NCI-H2081 (cell line): ENCODE measurements around the gene UBA6.
"Not testable (repeated sequence)": the region's sequence is repeated elsewhere in the genome, so short reads cannot be mapped to it uniquely, and the experiment has no call there.

Experiments
- DNase-seq, 2 experiments: peaks; one replicate each; lab custom pipeline; 2025; lab: John Stamatoyannopoulos, UW

UBA6 gene

GRCh38 chr4:67700738-67701516, at the start of gene UBA6:
Gene UBA6 (minus strand): TSS chr4:67701155. CDS start chr4:67701119, 36 bp downstream.
- DNase-seq = peak; percentile 94

DNA sequence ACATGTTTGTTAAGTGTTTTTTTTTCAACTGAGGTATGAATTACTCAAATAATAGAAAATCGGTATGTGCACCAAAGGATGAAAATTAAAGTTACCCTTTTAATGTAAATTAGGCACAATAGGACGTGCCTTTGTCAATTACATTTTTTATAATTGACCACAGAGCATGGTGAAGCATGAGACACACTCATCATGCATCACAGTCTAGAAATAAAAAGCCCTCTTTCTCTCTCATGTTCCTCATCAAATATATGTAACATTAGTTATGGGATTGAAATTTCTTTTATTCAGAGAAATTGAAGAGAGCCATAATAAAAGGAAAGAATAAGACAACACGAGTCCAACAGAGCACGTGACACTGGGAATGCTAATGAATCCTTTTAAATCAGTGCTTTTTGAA, 49.7 kb upstream of the UBA6 start:
- no peak for DNase-seq

DNA sequence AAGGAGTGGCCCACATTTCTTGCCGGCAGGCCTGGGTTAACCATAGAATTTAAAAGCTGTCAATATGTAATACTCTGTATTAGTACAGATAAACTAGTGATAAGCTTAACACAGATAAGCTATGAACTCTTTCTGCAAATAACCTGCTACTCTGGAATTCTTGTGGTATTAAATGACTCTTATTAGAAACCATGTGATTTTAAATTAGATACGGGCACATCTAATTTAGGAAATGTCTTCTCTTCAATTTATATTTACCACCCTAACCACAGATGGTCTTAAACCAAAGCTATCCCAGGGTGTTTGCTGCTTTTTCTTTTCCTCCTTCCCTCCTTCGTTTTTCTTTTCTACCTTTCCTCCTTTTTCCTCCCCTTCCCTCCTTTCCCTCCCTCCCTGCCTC, 48.3 kb upstream of the UBA6 start:
- DNase-seq = no peak

DNA sequence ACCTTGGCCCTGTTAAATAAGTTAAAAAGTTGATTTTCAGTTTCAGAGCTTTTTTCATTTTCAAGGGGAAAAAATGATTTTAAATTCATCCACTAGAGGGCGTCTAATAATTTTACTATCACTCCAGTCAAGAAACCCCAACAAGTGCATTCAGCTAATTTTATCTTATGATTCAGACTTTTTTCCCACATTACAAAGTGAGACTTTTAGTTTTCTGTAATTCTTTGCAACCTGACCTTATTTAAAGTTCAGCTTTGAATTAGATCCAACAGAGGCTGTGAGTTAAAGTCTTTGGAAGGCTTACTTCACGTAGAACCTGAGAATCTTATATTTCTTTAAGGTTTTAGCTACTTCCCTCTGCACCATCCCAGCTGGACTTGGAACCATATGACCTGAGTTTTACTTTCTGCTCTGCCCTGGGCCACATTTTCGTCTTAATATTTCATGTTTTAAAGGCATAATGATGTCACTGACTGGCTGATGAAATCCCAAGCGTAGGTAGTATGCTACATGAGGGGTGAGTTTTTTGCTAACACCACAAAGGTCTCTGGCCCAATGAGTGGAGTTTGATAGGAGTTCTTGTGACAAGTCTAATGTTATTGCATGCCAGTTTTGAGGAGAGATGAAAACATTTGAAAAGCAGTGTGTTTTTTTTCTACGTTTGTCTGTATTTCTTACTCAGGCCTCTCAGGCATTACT, 46.0 kb upstream of the UBA6 start:
- DNase-seq = peak in 1 of 2 experiments; percentile 11

GRCh38 chr4:67744561-67745283, 43.8 kb upstream of the UBA6 start:
- DNase-seq = no peak

- no peak for DNase-seq
Measured at GRCh38 chr4:67743194-67743593, 42.2 kb upstream of the UBA6 start.

DNA sequence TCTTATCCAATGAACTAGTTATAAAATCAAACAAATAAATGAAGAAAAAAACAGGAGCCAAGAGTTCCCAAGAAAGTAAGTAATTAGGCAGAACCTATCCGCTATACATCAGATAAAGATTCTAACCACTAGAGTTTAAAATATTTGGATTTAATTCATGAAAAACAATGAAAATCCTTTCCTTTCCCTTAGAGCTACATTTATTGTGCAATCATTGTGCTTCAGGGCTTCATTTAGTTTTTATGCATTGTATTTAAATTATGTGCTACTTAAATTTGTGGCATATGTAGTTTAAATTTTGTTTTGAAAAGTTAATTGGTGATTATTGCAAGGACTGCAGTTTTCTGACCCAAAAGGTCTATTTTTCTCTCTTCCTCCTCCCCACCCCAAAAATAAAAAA, 35.3 kb upstream of the UBA6 start:
- no peak for DNase-seq

GRCh38 chr4:67735325-67735724, 34.4 kb upstream of the UBA6 start:
- DNase-seq = no peak

GRCh38 chr4:67730511-67730910, 29.6 kb upstream of the UBA6 start:
- not testable (repeated sequence) for DNase-seq

DNA sequence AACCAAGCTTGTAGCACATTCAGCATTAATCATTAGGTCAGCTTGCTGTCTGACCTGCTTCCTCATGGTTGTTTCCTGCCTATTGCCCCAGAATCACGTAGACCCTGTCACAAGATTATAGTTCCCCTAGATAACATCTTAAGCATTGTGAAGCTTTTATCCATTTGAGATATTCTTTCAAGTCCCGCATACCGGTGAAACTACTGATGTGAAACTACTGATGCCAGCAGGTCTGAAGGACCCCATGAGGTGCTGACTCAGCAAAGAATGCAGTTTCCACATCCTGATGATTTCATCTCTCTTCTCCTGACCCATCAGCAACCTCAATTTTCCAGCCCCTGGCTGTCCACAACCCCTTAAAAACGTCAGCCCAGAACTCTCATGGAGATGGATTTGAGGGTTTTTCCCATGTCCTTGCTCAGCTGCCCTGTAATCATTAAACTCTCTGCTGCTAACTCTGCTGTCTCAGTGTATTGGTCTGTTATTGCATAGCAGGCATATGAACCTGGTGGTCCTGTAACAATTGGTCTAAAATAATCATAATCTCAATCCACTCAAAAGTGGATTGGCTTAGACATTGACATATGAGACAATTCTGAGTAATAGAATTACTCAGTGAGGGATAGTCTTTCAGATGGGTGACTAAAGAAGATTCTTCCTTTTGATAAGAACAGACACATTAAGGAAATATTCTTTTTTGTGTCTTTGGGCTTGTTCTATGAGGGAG, 26.3 kb upstream of the UBA6 start:
- DNase-seq = no peak

DNA sequence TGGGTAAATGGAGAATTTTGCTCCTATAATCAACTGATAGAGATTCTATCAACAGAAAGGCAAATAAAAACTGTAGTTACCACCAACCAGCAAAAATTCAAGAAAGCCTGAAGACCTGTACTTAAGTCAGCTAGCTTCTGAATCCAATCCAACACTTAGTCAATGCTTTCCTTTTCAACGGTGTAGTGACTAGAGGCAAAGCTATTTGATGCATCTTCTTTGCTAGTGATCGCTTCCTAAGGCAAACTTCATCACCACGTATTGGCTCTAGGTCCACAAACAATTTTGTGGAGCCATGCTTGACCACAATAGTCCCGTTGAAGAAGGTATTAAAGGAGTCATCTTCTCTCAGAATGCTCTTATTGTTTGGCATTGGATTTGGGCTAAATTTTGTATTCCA, 25.0 kb upstream of the UBA6 start:
- DNase-seq = no peak

DNA sequence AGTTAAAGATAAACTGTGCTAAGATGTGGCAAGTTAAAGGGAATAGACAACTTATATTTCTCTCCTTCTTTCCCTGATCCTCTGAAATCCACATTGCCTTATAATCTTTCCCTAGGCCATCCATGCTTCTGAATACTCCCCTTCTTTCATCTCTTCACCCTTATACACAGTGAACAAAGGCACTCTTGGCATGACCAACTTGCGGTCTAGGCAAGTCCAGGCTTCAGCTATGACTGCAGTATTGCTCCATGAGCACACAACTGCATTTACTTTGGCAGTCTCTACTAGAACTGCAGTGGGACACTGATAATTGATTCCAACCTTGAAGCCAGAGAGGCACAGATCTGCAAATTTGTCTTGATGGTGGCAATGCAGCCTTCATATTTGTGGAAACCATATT, 24.2 kb upstream of the UBA6 start:
- no peak for DNase-seq

GRCh38 chr4:67723949-67724348, 23.0 kb upstream of the UBA6 start:
- no peak for DNase-seq

GRCh38 chr4:67723341-67723740, 22.4 kb upstream of the UBA6 start:
- no peak for DNase-seq

- no peak for DNase-seq
Measured at GRCh38 chr4:67721770-67722597, 21.0 kb upstream of the UBA6 start.

DNA sequence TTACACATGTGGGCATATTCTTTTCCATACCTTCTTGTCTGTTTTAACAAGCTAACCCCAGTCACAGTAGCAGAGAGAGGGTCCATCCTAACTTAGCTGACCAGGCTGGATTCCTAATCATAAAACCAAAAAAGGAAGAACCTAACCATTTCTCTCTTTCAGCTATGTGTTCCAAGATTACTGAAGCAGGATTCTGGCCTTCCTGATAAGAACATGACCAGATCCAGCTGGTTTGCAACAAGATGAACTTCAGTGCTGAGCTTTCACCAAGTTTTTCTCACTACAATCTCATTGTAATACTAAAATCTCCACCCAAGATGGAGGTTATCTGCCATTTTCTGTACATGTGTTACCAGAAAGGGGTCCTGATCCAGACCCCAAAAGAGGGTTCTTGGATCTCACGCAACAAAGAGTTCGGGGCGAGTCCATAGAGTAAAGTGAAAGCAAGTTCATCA, 20.4 kb upstream of the UBA6 start:
- no peak for DNase-seq

- no peak for DNase-seq
Measured at GRCh38 chr4:67719953-67720617, 19.1 kb upstream of the UBA6 start.

GRCh38 chr4:67718848-67719247, 17.9 kb upstream of the UBA6 start:
- DNase-seq = no peak

DNA sequence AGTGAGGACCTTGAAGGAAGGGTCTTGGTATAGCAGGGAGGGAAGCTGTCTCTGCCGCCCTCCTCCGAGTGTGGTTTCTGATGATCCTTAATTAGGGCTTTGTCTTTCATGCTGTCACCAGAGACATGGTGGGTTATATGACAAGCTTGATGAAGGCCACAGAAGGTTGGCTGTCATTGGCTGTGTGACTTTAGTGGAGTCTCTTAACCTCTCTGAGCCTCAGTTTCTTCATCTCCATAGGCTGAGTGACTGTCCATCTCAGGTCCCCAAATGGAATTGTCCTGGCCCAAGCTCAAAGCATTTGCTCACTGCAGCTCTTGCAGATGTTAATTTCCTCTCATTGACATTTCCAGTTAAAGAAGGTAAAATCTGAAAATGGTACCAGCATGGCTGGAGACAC, 16.6 kb upstream of the UBA6 start:
- DNase-seq = no peak

- DNase-seq = no peak
Measured at GRCh38 chr4:67714955-67715354, 14.0 kb upstream of the UBA6 start.

- no peak for DNase-seq
Measured at GRCh38 chr4:67714248-67714583, 13.3 kb upstream of the UBA6 start.
